ENCODE results near the gene ZNF565.
"Not testable (repeated sequence)": the region's sequence is repeated elsewhere in the genome, so short reads cannot be mapped to it uniquely, and the experiment has no call there.

DNA sequence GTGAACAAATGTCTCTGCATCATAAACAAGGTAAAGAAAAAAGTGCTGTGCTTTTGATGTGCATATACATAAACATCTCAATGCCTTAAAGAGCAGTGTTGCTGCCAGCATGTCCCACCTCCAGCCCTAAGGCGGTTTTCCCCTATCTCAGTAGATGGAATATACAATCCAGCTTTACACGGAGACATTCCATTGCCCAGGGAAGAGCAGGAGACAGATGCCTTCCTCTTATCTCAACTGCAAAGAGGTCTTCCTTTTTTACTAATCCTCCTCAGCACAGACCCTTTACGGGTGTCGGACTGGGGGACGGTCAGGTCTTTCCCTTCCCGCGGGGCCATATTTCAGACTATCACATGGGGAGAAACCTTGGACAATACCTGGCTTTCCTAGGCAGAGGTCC lies 19.2 kb upstream of the ZNF565 start:
- TF ChIP-seq, protein P1, sequence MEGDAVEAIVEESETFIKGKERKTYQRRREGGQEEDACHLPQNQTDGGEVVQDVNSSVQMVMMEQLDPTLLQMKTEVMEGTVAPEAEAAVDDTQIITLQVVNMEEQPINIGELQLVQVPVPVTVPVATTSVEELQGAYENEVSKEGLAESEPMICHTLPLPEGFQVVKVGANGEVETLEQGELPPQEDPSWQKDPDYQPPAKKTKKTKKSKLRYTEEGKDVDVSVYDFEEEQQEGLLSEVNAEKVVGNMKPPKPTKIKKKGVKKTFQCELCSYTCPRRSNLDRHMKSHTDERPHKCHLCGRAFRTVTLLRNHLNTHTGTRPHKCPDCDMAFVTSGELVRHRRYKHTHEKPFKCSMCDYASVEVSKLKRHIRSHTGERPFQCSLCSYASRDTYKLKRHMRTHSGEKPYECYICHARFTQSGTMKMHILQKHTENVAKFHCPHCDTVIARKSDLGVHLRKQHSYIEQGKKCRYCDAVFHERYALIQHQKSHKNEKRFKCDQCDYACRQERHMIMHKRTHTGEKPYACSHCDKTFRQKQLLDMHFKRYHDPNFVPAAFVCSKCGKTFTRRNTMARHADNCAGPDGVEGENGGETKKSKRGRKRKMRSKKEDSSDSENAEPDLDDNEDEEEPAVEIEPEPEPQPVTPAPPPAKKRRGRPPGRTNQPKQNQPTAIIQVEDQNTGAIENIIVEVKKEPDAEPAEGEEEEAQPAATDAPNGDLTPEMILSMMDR (IDR thresholded peaks at IDR 0.05), result not testable (repeated sequence)
- not testable (repeated sequence) for TF ChIP-seq POLR2A (IDR thresholded peaks at IDR 0.05)

All from thyroid gland (tissue), 4 donors.